OCI-LY1 (cell line): ENCODE results near the gene UBASH3B.
"Not testable (repeated sequence)": the region's sequence is repeated elsewhere in the genome, so short reads cannot be mapped to it uniquely, and the experiment has no call there.

Experiments
- H2AFZ ChIP-seq: fragments of 200-600 bp; sonication (generic), shearing (Covaris generic); 2 replicates; pipeline ENCODE4 v1.6.0; 2014; ENCODE audit warnings: antibody characterized with exemption, mild to moderate bottlenecking, low read length
- H3F3A ChIP-seq: fragments of 200-600 bp; sonication (generic), shearing (Covaris generic); 2 replicates; pipeline ENCODE4 v1.6.0; 2014; ENCODE audit warnings: mild to moderate bottlenecking, antibody characterized with exemption, low read length, moderate library complexity; ENCODE audit not compliant: insufficient read depth
- H3K27ac ChIP-seq: fragments of 200-600 bp; sonication (generic); 2 replicates; pipeline ENCODE4 v1.5.1; 2014; ENCODE audit warnings: low read length, mixed run types, mild to moderate bottlenecking, low read depth; ENCODE audit not compliant: poor library complexity, severe bottlenecking
- H3K27me3 ChIP-seq: fragments of 200-600 bp; sonication (generic); 2 replicates; pipeline ENCODE4 v1.6.0; 2014; ENCODE audit warnings: antibody characterized with exemption, mild to moderate bottlenecking, low read length, moderate library complexity; ENCODE audit not compliant: insufficient read depth
- H3K36me3 ChIP-seq: fragments of 200-600 bp; sonication (generic); 2 replicates; pipeline ENCODE4 v1.6.1; 2014; ENCODE audit warnings: mild to moderate bottlenecking, antibody characterized with exemption, low read length, moderate library complexity, mixed read lengths; ENCODE audit not compliant: insufficient read depth
- H3K4me1 ChIP-seq: fragments of 200-600 bp; sonication (generic); 2 replicates; pipeline ENCODE4 v1.5.1; 2014; ENCODE audit warnings: mild to moderate bottlenecking, low read length, moderate library complexity; ENCODE audit not compliant: insufficient read depth, severe bottlenecking
- H3K4me2 ChIP-seq: fragments of 200-600 bp; sonication (generic), shearing (Covaris generic); 2 replicates; pipeline ENCODE4 v1.6.1; 2014; ENCODE audit warnings: low read length
- H3K4me3 ChIP-seq: fragments of 200-600 bp; sonication (generic); 2 replicates; pipeline ENCODE4 v1.5.1; 2014; ENCODE audit warnings: low read length, low read depth, mild to moderate bottlenecking, mixed read lengths; ENCODE audit not compliant: poor library complexity, severe bottlenecking
- H3K79me2 ChIP-seq: fragments of 200-600 bp; shearing (Covaris generic); 2 replicates; pipeline ENCODE4 v1.6.1; 2016; ENCODE audit warnings: mixed run types, low read length, mixed read lengths; ENCODE audit not compliant: insufficient read depth
- H3K9ac ChIP-seq: fragments of 200-600 bp; sonication (generic), shearing (Covaris generic); 2 replicates; pipeline ENCODE4 v1.6.1; 2014; ENCODE audit warnings: mild to moderate bottlenecking, low read length, mixed read lengths
- H3K9me2 ChIP-seq: fragments of 200-600 bp; sonication (generic), shearing (Covaris generic); 2 replicates; pipeline ENCODE4 v1.6.1; 2014; ENCODE audit warnings: low read depth, mild to moderate bottlenecking, low read length, mixed read lengths
- H3K9me3 ChIP-seq: fragments of 200-600 bp; shearing (Covaris generic); 2 replicates; pipeline ENCODE4 v1.6.1; 2014; ENCODE audit warnings: low read length, mixed read lengths
- H4K20me1 ChIP-seq: fragments of 200-600 bp; sonication (generic), shearing (Covaris generic); 2 replicates; pipeline ENCODE4 v1.6.0; 2016; ENCODE audit warnings: mild to moderate bottlenecking, low read length; ENCODE audit not compliant: insufficient read depth
- CTCF ChIP-seq: fragments of 200-600 bp; sonication (generic), shearing (Covaris generic); IDR thresholded peaks from 2 replicates; pipeline ENCODE4 v1.5.1; 2017; ENCODE audit warnings: mild to moderate bottlenecking, antibody characterized with exemption, low read length, moderate library complexity, mixed read lengths
- EZH2 ChIP-seq: fragments of 200-600 bp; sonication (generic), shearing (Covaris generic); IDR thresholded peaks from 2 replicates; pipeline ENCODE4 v1.8.0; 2017; ENCODE audit warnings: borderline replicate concordance, mixed run types, mild to moderate bottlenecking, antibody characterized with exemption, low read length, moderate library complexity, mixed read lengths

UBASH3B gene, protein sequence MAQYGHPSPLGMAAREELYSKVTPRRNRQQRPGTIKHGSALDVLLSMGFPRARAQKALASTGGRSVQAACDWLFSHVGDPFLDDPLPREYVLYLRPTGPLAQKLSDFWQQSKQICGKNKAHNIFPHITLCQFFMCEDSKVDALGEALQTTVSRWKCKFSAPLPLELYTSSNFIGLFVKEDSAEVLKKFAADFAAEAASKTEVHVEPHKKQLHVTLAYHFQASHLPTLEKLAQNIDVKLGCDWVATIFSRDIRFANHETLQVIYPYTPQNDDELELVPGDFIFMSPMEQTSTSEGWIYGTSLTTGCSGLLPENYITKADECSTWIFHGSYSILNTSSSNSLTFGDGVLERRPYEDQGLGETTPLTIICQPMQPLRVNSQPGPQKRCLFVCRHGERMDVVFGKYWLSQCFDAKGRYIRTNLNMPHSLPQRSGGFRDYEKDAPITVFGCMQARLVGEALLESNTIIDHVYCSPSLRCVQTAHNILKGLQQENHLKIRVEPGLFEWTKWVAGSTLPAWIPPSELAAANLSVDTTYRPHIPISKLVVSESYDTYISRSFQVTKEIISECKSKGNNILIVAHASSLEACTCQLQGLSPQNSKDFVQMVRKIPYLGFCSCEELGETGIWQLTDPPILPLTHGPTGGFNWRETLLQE

DNA sequence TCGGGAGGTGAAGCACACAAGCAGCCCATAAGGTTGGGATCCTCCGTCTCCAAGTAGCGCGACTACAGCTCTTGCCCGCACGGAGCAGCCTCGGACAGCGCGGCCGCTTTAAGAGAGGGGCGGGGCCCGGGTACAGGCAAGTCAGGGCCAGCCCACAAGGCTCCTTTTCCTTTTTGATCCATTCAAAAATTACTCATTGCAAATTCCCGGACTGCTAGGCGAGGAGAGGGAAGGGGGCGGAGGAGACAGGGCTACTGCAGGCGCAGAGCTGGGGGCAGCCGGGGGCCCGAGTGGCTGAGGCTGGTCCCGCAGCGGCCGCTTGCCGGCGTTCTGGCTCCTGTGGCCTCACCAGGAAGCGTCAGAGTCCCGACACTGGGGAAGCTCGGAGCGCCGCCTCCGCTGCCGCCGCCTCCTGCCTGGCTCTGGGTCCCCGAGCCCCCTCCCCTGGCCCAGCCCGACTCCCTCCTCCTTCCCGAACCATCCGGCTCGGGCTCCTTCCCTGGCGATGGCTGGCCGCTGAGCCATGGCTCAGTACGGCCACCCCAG is at the start of gene UBASH3B:
Gene UBASH3B (plus strand): TSS at position 196 of the 546 bp plus-strand sequence. CDS start 328 bp downstream, at position 524.
- no peak within 1 kb of the TSS for H2AFZ ChIP-seq
- no peaks in the 10 kb centered on the region for H3K9me2 ChIP-seq
- no peak for TF ChIP-seq CTCF
- no peak for TF ChIP-seq EZH2
- no peak within 1 kb of the TSS for H3K27ac ChIP-seq
- no peaks in the 10 kb centered on the region for H3F3A ChIP-seq
- H3K36me3 ChIP-seq = no peaks in the 10 kb centered on the region; the same call in 1 of the 2 replicates
- no peaks in the 10 kb centered on the region for H3K79me2 ChIP-seq
- peak within 1 kb of the TSS; percentile 93 for H3K4me3 ChIP-seq
- H4K20me1 ChIP-seq = no peaks in the 10 kb centered on the region
- no peaks in the 10 kb centered on the region for H3K9me3 ChIP-seq
- H3K9ac ChIP-seq = peak within 1 kb of the TSS; percentile 82
- H3K27me3 ChIP-seq = no peaks in the 10 kb centered on the region
- H3K4me1 ChIP-seq = peaks cover 10% of the 10 kb centered on the region
- peak within 1 kb of the TSS; percentile 94 for H3K4me2 ChIP-seq

DNA sequence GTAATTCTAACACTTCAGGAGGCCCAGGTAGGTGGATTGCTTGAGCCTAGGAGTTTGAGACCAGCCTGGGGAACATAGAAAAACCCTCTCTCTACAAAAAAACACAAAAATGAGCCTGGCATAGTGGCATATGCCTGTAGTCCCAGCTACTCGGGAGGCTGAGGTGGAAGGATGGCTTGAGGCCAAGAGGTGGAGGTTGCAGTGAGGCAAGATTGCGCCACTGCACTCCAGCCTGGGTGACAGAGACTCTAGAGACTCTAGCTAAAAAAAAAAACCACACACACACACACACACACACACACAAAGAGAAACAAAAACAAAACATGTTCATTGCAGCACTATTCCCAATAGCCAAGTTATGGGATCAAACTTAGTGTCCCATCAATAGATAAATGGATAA is 48.4 kb upstream of the UBASH3B start:
- H3F3A ChIP-seq, H2AFZ ChIP-seq, H3K9ac ChIP-seq, H3K4me3 ChIP-seq, H3K4me2 ChIP-seq, H3K27me3 ChIP-seq, H3K9me2 ChIP-seq, H3K36me3 ChIP-seq, H3K79me2 ChIP-seq, H3K4me1 ChIP-seq, H3K9me3 ChIP-seq, H4K20me1 ChIP-seq, H3K27ac ChIP-seq: not testable (repeated sequence)

GRCh38 chr11:122612123-122612824 is 43.2 kb upstream of the UBASH3B start:
- Histone ChIP-seq H3K4me3 (no peak overlapping the region), H3K4me2 (no peak overlapping the region), H3K4me1 (no peaks in the 10 kb centered on the region), H3K9me3 (no peaks in the 10 kb centered on the region), H3K79me2 (no peaks in the 10 kb centered on the region), H4K20me1 (no peaks in the 10 kb centered on the region), H3F3A (no peaks in the 10 kb centered on the region), H2AFZ (no peak overlapping the region), H3K27ac (no peak overlapping the region), H3K27me3 (no peaks in the 10 kb centered on the region), H3K9me2 (no peaks in the 10 kb centered on the region), H3K36me3 (no peaks in the 10 kb centered on the region), H3K9ac (no peak overlapping the region)
- TF ChIP-seq CTCF (no peak), EZH2 (no peak)
